Measurements from ENCODE around the gene DNM3. TPM values are rescaled to one million over a fixed set of nuclear protein-coding genes. Genes with fewer than 3 reads are reported as not detected.

Gene DNM3
- total and polyA plus RNA-seq, 5 donors from 2014 or later: 0.76 to 5.5 (median 1.6) TPM

DNA sequence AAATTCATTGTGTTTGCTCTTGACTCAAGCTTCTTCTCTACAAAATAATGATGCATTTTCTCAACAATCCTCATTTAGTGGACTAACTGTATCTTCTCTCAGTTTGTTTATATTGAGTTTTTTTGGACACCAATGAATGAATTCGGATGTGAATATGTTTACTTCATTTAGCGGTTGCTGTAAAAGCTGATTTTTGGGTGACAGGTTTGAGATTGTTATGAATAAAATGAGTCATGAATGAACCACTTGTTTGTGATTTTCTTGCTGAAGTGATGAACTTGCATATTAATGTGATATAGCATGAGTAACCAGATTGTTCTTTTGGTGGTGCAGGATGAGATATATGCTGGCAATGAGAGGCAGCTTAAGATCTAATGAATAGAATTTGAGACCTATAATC is 3.1 kb downstream of the DNM3 start:
- no peaks in the 10 kb centered on the region for H3K36me3 ChIP-seq (ENCODE audit: control insufficient read depth, insufficient read depth, low read length)
- peaks cover 17% of the 10 kb centered on the region for H3K4me1 ChIP-seq (ENCODE audit: control insufficient read depth, insufficient read depth, low read length, poor library complexity, severe bottlenecking)
- no peak overlapping the region for H3K4me3 Mint-ChIP-seq
- H3K4me3 ChIP-seq (ENCODE audit: low read depth, low read length): no peak overlapping the region
- ATAC-seq (ENCODE audit: low read depth in 2 of 2) (no peak), DNase-seq (no peak)
- no peaks in the 10 kb centered on the region for H3K36me3 Mint-ChIP-seq
- no peak overlapping the region for H3K27ac Mint-ChIP-seq
- H3K27ac ChIP-seq (ENCODE audit: insufficient read depth, low read length, poor library complexity, severe bottlenecking): no peak overlapping the region
- H3K27me3 ChIP-seq (ENCODE audit: control insufficient read depth, insufficient read depth, low read length): peaks cover 29% of the 10 kb centered on the region
- H3K4me1 Mint-ChIP-seq: peaks cover 0 to 19% (median 16%) of the 10 kb centered on the region in 4 donors
- peaks cover 61% of the 10 kb centered on the region for H3K27me3 Mint-ChIP-seq
- no peaks in the 10 kb centered on the region for H3K9me3 ChIP-seq (ENCODE audit: control insufficient read depth in 2 of 2, low read length in 2 of 2)
- no peaks in the 10 kb centered on the region for H3K9me3 Mint-ChIP-seq

DNA sequence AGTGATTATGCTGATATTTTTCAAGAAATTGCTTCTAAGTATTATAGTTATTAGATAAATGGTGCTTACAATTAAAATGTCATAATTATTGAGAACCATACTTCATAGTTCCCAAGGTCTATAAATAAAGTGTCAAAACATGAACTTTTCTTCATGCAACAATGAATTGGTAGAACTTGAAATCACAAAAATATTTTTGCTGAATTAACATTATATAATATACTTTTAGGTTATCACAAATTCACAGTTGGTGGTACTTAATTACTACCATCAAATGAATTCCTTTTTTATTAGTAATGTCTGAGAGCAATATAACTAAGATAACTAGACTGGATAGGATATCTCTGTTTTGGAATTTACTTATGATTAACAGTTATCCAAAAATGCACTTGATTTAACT is 4.7 kb downstream of the DNM3 start:
- H3K4me3 Mint-ChIP-seq: no peak overlapping the region
- no peaks in the 10 kb centered on the region for H3K9me3 ChIP-seq (ENCODE audit: control insufficient read depth in 2 of 2, low read length in 2 of 2)
- DNase-seq: no peak

DNA sequence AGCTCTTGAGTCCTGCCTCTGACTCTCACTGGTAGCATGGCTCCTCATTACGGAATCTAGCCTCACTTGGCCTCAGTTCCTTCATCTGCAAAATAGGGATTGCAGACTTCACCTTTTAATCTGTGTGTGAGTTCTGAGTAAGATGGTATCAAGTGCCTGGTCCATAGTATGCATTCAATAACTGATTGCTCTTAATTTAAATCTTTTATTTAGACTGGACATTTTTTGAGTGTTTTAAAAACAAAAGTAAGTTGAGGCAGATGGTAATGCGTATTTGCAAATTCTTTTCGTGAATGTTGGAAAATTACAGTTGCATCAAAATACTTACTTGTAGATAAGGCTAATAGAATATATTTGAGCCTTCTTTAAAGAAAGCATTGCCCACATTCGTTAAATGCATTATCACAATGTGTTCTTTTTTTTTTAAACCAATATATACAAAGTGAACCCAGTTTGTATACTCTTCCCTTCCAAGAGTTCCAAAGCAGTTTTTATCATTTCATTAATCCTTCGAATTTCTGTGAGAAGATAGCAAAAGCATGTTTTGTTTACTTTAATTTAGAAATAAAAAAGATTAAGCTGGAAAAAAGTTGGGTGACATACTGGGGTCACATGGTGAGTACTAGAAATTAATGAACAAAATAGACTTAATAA is 8.1 kb downstream of the DNM3 start:
- peaks cover 53% of the 10 kb centered on the region for H3K27me3 Mint-ChIP-seq
- no peak overlapping the region for H3K4me3 Mint-ChIP-seq
- H3K9me3 ChIP-seq (ENCODE audit: control insufficient read depth in 2 of 2, low read length in 2 of 2): no peaks in the 10 kb centered on the region
- H3K9me3 Mint-ChIP-seq: no peaks in the 10 kb centered on the region
- H3K36me3 ChIP-seq (ENCODE audit: control insufficient read depth, insufficient read depth, low read length): no peaks in the 10 kb centered on the region
- H3K4me1 ChIP-seq (ENCODE audit: control insufficient read depth, insufficient read depth, low read length, poor library complexity, severe bottlenecking): no peaks in the 10 kb centered on the region
- peaks cover 22% of the 10 kb centered on the region for H3K27me3 ChIP-seq (ENCODE audit: control insufficient read depth, insufficient read depth, low read length)
- no peak overlapping the region for H3K4me3 ChIP-seq (ENCODE audit: low read depth, low read length)
- no peak overlapping the region for H3K27ac ChIP-seq (ENCODE audit: insufficient read depth, low read length, poor library complexity, severe bottlenecking)
- H3K27ac Mint-ChIP-seq: no peak overlapping the region
- DNase-seq (no peak), ATAC-seq (ENCODE audit: low read depth in 2 of 2) (no peak)
- H3K4me1 Mint-ChIP-seq: peaks cover 0 to 3% (median 0%) of the 10 kb centered on the region in 4 donors
- H3K36me3 Mint-ChIP-seq: no peaks in the 10 kb centered on the region

More for the DNA sequence above, 4.7 kb downstream of the DNM3 start:
- peaks cover 15% of the 10 kb centered on the region for H3K4me1 ChIP-seq (ENCODE audit: control insufficient read depth, insufficient read depth, low read length, poor library complexity, severe bottlenecking)
- Mint-ChIP-seq H3K36me3 (no peaks in the 10 kb centered on the region), H3K4me1 (peaks cover 0 to 13% (median 8%) of the 10 kb centered on the region in 4 donors), H3K9me3 (no peaks in the 10 kb centered on the region), H3K27ac (no peak overlapping the region), H3K27me3 (peaks cover 65% of the 10 kb centered on the region)
- no peaks in the 10 kb centered on the region for H3K36me3 ChIP-seq (ENCODE audit: control insufficient read depth, insufficient read depth, low read length)
- H3K4me3 ChIP-seq (ENCODE audit: low read depth, low read length): no peak overlapping the region
- no peak overlapping the region for H3K27ac ChIP-seq (ENCODE audit: insufficient read depth, low read length, poor library complexity, severe bottlenecking)
- H3K27me3 ChIP-seq (ENCODE audit: control insufficient read depth, insufficient read depth, low read length): peaks cover 32% of the 10 kb centered on the region
- no peak for ATAC-seq (ENCODE audit: low read depth in 2 of 2)

DNA sequence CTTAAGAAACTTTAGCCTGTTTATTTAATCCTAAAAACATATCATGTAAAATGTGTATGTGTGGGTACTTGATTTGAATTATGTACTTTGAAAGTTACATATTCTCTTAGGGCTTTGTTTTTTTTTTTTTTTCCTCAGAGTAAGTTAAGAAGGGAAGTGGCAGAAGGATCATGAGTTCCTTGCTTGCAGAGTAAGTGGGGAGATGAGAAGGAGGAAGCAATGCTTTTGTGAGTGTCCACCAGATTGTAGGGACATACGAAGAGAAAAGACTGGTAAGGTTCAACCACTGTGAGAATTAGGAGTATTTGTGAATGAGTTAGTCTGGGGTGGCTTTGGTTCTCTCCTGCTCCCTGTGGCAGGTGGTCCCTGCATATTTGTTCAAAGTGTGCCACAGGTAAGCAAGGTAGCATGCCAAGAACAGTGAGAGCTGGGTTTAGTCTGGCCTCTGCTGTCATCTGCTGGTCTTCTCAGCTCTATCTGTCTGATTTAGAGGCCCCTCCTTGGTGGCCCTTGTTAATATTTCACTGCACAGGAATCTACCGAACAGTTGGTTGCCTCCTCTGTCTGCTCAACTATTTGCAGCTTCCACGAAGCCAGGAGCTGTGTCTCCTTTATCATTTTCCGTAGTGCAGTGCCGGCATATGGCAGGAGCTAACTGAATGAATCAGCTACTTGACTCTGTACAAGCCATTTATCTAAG is 9.5 kb downstream of the DNM3 start:
- ATAC-seq (ENCODE audit: low read depth in 2 of 2) (no peak), DNase-seq (peak in 1 of 3 donors; percentile 12)
- H3K9me3 Mint-ChIP-seq: no peaks in the 10 kb centered on the region
- H3K4me1 Mint-ChIP-seq: peaks cover 0 to 3% (median 0%) of the 10 kb centered on the region in 4 donors
- no peak overlapping the region for H3K27ac ChIP-seq (ENCODE audit: insufficient read depth, low read length, poor library complexity, severe bottlenecking)
- no peak overlapping the region for H3K4me3 ChIP-seq (ENCODE audit: low read depth, low read length)
- H3K36me3 ChIP-seq (ENCODE audit: control insufficient read depth, insufficient read depth, low read length): no peaks in the 10 kb centered on the region
- H3K27ac Mint-ChIP-seq: no peak overlapping the region
- peaks cover 14% of the 10 kb centered on the region for H3K27me3 ChIP-seq (ENCODE audit: control insufficient read depth, insufficient read depth, low read length)
- no peaks in the 10 kb centered on the region for H3K4me1 ChIP-seq (ENCODE audit: control insufficient read depth, insufficient read depth, low read length, poor library complexity, severe bottlenecking)
- peaks cover 39% of the 10 kb centered on the region for H3K27me3 Mint-ChIP-seq
- H3K36me3 Mint-ChIP-seq: no peaks in the 10 kb centered on the region
- H3K9me3 ChIP-seq (ENCODE audit: control insufficient read depth in 2 of 2, low read length in 2 of 2): no peaks in the 10 kb centered on the region
- no peak overlapping the region for H3K4me3 Mint-ChIP-seq

DNA sequence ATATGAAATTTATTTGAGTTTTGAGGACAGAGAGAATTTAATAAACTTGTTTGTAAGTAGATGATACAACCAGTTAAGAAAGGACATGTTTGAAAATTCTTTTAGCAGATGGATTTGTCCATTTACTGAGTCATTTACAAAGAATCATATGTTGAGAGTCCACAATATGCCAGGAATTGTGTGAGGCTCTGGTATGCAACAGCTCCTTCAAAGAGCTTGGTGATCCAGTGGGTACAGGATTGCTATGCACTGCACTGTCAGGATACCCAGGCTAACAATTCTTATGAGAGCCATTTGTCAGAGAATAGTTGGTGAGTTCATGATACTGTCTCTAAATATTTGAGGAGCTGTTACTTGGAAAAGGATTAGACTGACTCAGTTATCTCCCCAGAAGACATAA is 11.0 kb downstream of the DNM3 start:
- Histone ChIP-seq H3K4me3 (ENCODE audit: low read depth, low read length) (no peak overlapping the region), H3K27ac (ENCODE audit: insufficient read depth, low read length, poor library complexity, severe bottlenecking) (no peak overlapping the region), H3K36me3 (ENCODE audit: control insufficient read depth, insufficient read depth, low read length) (no peaks in the 10 kb centered on the region), H3K4me1 (ENCODE audit: control insufficient read depth, insufficient read depth, low read length, poor library complexity, severe bottlenecking) (no peaks in the 10 kb centered on the region), H3K9me3 (ENCODE audit: control insufficient read depth in 2 of 2, low read length in 2 of 2) (no peaks in the 10 kb centered on the region), H3K27me3 (ENCODE audit: control insufficient read depth, insufficient read depth, low read length) (peaks cover 14% of the 10 kb centered on the region)
- Mint-ChIP-seq H3K36me3 (no peaks in the 10 kb centered on the region), H3K4me1 (peaks cover 0 to 3% (median 0%) of the 10 kb centered on the region in 4 donors), H3K9me3 (peaks cover 0 to 5% (median 1%) of the 10 kb centered on the region in 7 donors), H3K27me3 (peaks cover 35% of the 10 kb centered on the region), H3K27ac (no peak overlapping the region), H3K4me3 (no peak overlapping the region)
- DNase-seq (no peak), ATAC-seq (ENCODE audit: low read depth in 2 of 2) (no peak)

DNA sequence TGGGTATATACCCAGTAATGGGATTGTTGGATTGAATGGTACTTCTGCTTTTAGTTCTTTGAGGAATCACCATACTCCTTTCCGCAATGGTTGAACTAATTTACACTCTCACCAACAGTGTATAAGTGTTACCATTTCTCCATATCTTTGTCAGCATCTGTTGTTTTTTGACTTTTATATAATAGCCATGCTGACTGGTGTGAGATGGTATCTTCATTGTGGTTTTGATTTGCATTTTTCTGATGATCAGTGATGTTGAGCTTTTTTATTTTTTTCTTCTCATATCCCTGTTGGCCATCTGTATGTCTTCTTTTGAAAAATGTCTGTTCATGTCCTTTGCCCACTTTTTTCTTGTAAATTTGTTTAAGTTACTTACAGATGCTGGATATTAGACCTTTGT is 14.1 kb downstream of the DNM3 start:
- H3K27me3 Mint-ChIP-seq: peaks cover 17% of the 10 kb centered on the region
- peaks cover 0 to 9% (median 4%) of the 10 kb centered on the region in 7 donors for H3K9me3 Mint-ChIP-seq
- no peak overlapping the region for H3K4me3 ChIP-seq (ENCODE audit: low read depth, low read length)
- no peaks in the 10 kb centered on the region for H3K36me3 ChIP-seq (ENCODE audit: control insufficient read depth, insufficient read depth, low read length)
- H3K4me1 Mint-ChIP-seq: no peaks in the 10 kb centered on the region
- H3K9me3 ChIP-seq (ENCODE audit: control insufficient read depth in 2 of 2, low read length in 2 of 2): peaks cover 0 to 2% of the 10 kb centered on the region in 2 experiments
- no peaks in the 10 kb centered on the region for H3K4me1 ChIP-seq (ENCODE audit: control insufficient read depth, insufficient read depth, low read length, poor library complexity, severe bottlenecking)
- no peak overlapping the region for H3K27ac ChIP-seq (ENCODE audit: insufficient read depth, low read length, poor library complexity, severe bottlenecking)
- peaks cover 12% of the 10 kb centered on the region for H3K27me3 ChIP-seq (ENCODE audit: control insufficient read depth, insufficient read depth, low read length)
- H3K36me3 Mint-ChIP-seq: peaks cover 8% of the 10 kb centered on the region
- no peak overlapping the region for H3K27ac Mint-ChIP-seq
- no peak for ATAC-seq (ENCODE audit: low read depth in 2 of 2)
- no peak for DNase-seq
- H3K4me3 Mint-ChIP-seq: no peak overlapping the region

DNA sequence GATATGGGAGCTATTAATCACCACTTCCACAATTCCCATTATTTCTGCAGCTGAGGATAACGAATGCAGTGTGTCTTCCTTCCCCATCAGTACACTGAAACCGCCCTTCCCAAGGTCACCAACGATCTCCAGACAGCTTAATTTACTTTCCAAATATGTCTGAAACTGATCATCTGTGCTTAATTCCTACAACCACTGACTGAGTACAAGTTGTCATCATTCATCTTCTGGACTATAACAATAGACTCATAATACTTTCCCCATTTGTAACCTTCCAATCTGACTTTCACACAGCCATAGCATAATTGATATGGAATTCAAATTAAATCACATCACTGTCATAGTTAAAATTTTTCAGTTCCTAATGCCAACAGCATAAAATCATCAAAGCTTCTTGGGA is 17.4 kb downstream of the DNM3 start:
- H3K27ac Mint-ChIP-seq: no peak overlapping the region
- DNase-seq: no peak
- Histone ChIP-seq H3K4me1 (ENCODE audit: control insufficient read depth, insufficient read depth, low read length, poor library complexity, severe bottlenecking) (no peaks in the 10 kb centered on the region), H3K9me3 (ENCODE audit: control insufficient read depth in 2 of 2, low read length in 2 of 2) (peaks cover 0 to 2% of the 10 kb centered on the region in 2 experiments), H3K4me3 (ENCODE audit: low read depth, low read length) (no peak overlapping the region), H3K27me3 (ENCODE audit: control insufficient read depth, insufficient read depth, low read length) (peaks cover 13% of the 10 kb centered on the region), H3K27ac (ENCODE audit: insufficient read depth, low read length, poor library complexity, severe bottlenecking) (no peak overlapping the region), H3K36me3 (ENCODE audit: control insufficient read depth, insufficient read depth, low read length) (no peaks in the 10 kb centered on the region)
- peaks cover 8% of the 10 kb centered on the region for H3K36me3 Mint-ChIP-seq
- no peak overlapping the region for H3K4me3 Mint-ChIP-seq
- peaks cover 17% of the 10 kb centered on the region for H3K27me3 Mint-ChIP-seq
- H3K9me3 Mint-ChIP-seq: peaks cover 0 to 9% (median 4%) of the 10 kb centered on the region in 7 donors
- ATAC-seq (ENCODE audit: low read depth in 2 of 2): no peak
- no peaks in the 10 kb centered on the region for H3K4me1 Mint-ChIP-seq
